Tibial artery (tissue), 4 donors: ENCODE measurements around the gene TNFSF12.
A peak's percentile ranks its signal among the peaks of the same experiment; 100 is the strongest.

Experiments
- DNase-seq, 2 donors: peaks; one replicate each; pipeline ENCODE4 v3.0.0-alpha.2; 2019
- H3K27ac ChIP-seq, 2 donors: fragments of 200-600 bp; sonication (generic) in 1 of 2; 1 replicate in 1 of 2; 2 replicates in 1 of 2; pipeline ENCODE4 v1.5.1; 2018 to 2019; ENCODE audit warnings: mild to moderate bottlenecking in 1 of 2
- H3K27me3 ChIP-seq, 2 donors: fragments of 200-600 bp; sonication (generic) in 1 of 2; one replicate each; pipeline versions ENCODE4 v1.5.1 to v1.6.0; 2016 to 2019
- H3K36me3 ChIP-seq, 3 donors: fragments of 200-600 bp; sonication (generic) in 2 of 3; one replicate each; pipeline ENCODE4 v1.5.1; 2016 to 2019; ENCODE audit warnings: mild to moderate bottlenecking in 2 of 3
- H3K4me1 ChIP-seq, 4 donors: fragments of 200-600 bp; sonication (generic) in 2 of 4; 1 replicate in 3 of 4; 2 replicates in 1 of 4; pipeline ENCODE4 v1.5.1; 2016 to 2019
- H3K4me3 ChIP-seq, 2 donors: fragments of 200-600 bp; sonication (generic) in 1 of 2; 1 replicate in 1 of 2; 2 replicates in 1 of 2; pipeline ENCODE4 v1.5.1; 2018 to 2019; ENCODE audit warnings: mild to moderate bottlenecking in 2 of 2
- H3K9me3 ChIP-seq, 3 donors: fragments of 200-600 bp; sonication (generic) in 1 of 3; one replicate each; pipeline ENCODE4 v1.5.1; 2016 to 2019
- intact Hi-C: fragments of 100-400 bp; cut with DNase I; formaldehyde crosslinking; loops from one replicate; pipeline ENCODE4 v1.15.0; 2023; ENCODE audit warnings: low total_unique reads
- TF ChIP-seq, protein P1 (sequence below), 2 experiments: fragments of 200-600 bp in 1 of 2; fragments of 450-650 bp in 1 of 2; IDR thresholded peaks; one replicate each; pipeline ENCODE4 v1.5.1; 2017 to 2019; ENCODE audit warnings: antibody characterized with exemption in 2 of 2, mild to moderate bottlenecking in 1 of 2, moderate library complexity in 1 of 2

The TNFSF12 gene

DNA sequence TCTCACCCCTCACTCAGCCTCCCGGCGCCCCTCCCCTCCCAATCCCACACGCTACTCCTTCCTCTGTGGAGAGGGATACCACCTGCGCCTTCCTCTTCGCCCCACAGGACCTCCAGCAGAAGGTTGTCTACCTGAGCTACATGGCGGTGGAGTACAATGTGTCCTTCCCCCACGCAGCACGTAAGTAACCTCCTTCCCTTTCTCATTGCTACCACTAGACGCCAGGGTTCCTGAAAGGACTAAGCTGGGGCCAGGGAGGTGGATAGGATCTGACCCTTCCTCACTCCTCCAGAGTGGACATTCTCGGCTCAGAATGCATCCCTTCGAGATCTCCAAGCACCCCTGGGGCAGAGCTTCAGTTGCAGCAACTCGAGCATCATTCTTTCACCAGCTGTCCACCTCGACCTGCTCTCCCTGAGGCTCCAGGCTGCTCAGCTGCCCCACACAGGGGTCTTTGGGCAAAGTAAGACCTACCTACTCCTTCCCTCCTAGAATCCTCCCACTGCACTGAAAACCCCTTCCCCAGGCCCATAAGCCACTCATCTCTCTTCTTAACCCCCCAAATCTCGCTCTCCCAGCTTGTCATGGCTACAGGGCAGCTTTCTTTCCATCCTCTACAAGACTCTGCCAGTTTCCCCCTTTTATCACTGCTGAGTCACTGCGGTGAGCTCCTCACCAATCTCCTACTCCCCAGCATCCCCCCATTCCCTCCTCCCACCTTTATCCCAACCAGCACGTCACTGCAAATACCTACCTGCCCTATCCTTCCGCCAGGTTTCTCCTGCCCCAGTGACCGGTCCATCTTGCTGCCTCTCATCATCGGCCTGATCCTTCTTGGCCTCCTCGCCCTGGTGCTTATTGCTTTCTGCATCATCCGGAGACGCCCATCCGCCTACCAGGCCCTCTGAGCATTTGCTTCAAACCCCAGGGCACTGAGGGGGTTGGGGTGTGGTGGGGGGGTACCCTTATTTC, 32.0 kb downstream of the TNFSF12 start:
- peak overlapping the region; percentile 85 to 92 for H3K27ac ChIP-seq
- DNase-seq: no peak
- H3K27me3 ChIP-seq: no peaks in the 10 kb centered on the region
- peaks cover 10 to 57% (median 51%) of the 10 kb centered on the region in 4 donors for H3K4me1 ChIP-seq
- peak overlapping the region; percentile 25 to 44 for H3K4me3 ChIP-seq
- no peaks in the 10 kb centered on the region for H3K9me3 ChIP-seq
- peaks cover 30 to 37% (median 34%) of the 10 kb centered on the region in 3 donors for H3K36me3 ChIP-seq
- intact Hi-C loops: no loop called here
- TF ChIP-seq, protein P1, sequence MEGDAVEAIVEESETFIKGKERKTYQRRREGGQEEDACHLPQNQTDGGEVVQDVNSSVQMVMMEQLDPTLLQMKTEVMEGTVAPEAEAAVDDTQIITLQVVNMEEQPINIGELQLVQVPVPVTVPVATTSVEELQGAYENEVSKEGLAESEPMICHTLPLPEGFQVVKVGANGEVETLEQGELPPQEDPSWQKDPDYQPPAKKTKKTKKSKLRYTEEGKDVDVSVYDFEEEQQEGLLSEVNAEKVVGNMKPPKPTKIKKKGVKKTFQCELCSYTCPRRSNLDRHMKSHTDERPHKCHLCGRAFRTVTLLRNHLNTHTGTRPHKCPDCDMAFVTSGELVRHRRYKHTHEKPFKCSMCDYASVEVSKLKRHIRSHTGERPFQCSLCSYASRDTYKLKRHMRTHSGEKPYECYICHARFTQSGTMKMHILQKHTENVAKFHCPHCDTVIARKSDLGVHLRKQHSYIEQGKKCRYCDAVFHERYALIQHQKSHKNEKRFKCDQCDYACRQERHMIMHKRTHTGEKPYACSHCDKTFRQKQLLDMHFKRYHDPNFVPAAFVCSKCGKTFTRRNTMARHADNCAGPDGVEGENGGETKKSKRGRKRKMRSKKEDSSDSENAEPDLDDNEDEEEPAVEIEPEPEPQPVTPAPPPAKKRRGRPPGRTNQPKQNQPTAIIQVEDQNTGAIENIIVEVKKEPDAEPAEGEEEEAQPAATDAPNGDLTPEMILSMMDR (IDR thresholded peaks at IDR 0.05): no peak

DNA sequence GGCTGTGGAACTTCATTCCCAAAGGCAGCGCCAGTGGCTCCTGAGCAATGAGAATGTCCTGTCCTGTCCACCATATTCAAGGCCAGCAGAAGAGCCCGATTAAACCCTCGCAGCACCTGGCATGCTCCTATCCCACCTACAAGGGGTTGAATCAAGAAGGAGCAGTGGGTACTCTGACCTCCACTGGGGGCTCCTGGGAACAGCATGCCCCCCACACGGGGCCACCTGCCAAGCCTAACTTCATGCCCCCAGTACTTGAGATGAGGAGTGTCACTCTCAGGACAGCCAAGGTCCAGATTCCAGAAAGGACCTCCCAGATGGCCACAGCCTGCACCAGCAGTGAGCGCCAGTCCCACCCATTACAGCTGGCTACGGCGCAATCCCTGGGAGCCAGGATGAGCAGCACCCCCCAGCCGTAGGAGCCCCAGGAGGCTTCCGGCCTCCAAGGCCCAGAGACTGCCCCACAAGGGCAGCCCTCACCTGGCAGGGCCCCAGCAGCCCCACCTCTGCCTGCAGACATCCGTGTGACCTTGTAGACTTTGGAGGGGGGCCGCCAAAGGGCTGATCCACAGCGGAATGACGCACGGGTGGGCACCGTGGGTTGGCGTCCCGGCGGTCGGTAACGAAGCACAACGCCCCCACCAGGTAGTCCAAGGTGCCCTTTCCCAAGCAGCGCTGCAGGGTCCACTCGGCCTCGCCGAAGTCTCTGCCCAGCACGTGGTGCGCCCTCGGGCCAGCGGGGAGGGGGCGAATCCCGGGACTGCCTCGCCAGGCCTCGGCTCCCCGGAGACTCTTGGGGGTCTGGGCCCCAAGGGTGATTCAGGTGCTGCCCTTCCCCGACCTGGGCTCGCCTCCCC, 33.8 kb downstream of the TNFSF12 start:
- intact Hi-C loops: no loop called here
- Histone ChIP-seq H3K9me3 (no peaks in the 10 kb centered on the region), H3K4me3 (peak overlapping the region; percentile 58 to 62), H3K27ac (peak overlapping the region; percentile 85 to 92), H3K36me3 (peaks cover 12 to 30% (median 20%) of the 10 kb centered on the region in 3 donors), H3K4me1 (peaks cover 10 to 57% (median 50%) of the 10 kb centered on the region in 4 donors), H3K27me3 (no peaks in the 10 kb centered on the region)
- DNase-seq: peak in 1 of 2 donors; percentile 76
- TF ChIP-seq, protein P1 (IDR thresholded peaks at IDR 0.05): no peak

DNA sequence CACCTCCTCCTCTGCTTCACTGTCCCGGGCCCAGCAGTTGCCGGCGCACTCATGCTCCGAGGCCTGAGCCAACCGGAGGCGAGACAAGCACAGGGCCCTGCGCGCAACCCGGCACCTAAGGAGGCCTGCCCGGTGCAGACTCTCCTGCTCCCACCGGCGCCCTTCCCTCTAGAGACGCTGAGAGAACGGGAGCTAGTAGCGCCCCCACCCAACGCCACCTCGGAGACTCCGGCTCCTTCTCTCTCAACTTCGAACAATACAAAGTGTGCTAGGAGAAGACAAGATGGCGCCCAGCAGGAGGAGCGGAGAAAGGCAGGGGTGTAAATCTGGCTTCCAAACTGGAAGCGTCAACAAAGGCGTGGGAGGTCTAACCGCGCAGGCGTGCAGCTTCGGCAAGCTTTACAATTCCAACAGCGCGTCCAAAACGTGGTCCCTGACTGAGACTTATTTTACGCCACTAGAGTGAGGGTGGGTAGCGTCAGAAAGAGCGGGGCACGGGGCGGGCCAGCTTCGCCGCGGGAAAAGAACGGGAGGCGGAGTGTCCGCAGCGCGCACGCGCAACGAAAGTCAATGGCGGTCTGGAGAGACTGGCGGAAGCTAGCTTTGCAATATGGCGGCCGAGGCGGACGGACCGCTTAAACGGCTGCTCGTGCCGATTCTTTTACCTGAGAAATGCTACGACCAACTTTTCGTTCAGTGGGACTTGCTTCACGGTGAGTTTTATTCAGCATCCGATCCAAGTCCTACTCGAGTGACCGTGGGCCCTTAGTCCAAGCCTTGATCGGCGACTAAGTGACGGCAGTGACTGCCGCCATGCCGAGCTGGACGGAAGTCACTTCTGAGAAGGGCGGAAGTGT, 34.6 kb downstream of the TNFSF12 start, which contains the start of gene MPDU1:
Gene MPDU1 (plus strand): TSS at position 600 of the 857 bp plus-strand sequence. CDS start 11 bp downstream, at position 611.
- TF ChIP-seq, protein P1 (IDR thresholded peaks at IDR 0.05): peak in 1 of 2 experiments; percentile 16
- Histone ChIP-seq H3K36me3 (peaks cover 4 to 24% (median 11%) of the 10 kb centered on the region in 3 donors), H3K27me3 (no peaks in the 10 kb centered on the region), H3K4me1 (peaks cover 10 to 63% (median 53%) of the 10 kb centered on the region in 4 donors), H3K27ac (peak within 1 kb of the TSS; percentile 85 to 92), H3K4me3 (peak within 1 kb of the TSS; percentile 58 to 62), H3K9me3 (no peaks in the 10 kb centered on the region)
- intact Hi-C loops: no loop called here
- peak; percentile 93 to 99 for DNase-seq

DNA sequence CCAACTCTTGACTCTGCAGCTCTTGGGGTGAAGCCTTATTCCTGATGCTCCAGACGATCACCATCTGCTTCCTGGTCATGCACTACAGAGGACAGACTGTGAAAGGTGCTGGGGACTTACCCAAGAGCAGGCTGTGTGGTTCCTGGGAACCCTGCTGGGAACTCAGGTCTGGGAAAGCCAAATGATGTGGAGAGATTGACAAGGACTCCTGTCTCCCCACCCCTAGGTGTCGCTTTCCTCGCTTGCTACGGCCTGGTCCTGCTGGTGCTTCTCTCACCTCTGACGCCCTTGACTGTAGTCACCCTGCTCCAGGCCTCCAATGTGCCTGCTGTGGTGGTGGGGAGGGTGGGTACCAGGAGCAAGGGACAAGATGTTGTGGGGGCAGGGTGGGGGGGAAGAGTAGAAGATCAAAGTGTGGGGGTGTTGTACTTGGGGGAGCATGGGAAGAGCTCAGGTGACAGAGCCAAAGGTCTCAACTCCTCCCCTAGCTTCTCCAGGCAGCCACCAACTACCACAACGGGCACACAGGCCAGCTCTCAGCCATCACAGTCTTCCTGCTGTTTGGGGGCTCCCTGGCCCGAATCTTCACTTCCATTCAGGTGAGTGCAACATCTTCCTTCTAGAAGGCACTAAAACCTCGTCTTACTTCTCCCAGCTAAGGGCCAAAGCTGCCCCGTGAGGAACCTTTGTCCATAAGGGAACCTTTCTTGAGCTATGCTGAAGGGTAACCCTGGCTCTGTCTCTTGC, 38.0 kb downstream of the TNFSF12 start:
- DNase-seq: no peak
- no peak overlapping the region for H3K4me3 ChIP-seq
- intact Hi-C loops: no loop called here
- no peaks in the 10 kb centered on the region for H3K27me3 ChIP-seq
- no peaks in the 10 kb centered on the region for H3K9me3 ChIP-seq
- peaks cover 8 to 30% (median 11%) of the 10 kb centered on the region in 3 donors for H3K36me3 ChIP-seq
- TF ChIP-seq, protein P1 (IDR thresholded peaks at IDR 0.05): no peak
- peaks cover 10 to 50% (median 39%) of the 10 kb centered on the region in 4 donors for H3K4me1 ChIP-seq
- H3K27ac ChIP-seq: no peak overlapping the region
